CD1c-positive myeloid dendritic cell (primary cell): Measurements from ENCODE around the gene SECISBP2.
"Not testable (repeated sequence)": the region's sequence is repeated elsewhere in the genome, so short reads cannot be mapped to it uniquely, and the experiment has no call there.

Experiments
- DNase-seq: peaks from one replicate; pipeline ENCODE4 v3.0.0-alpha.2; 2016; ENCODE audit errors: extremely low spot score

SECISBP2 gene

GRCh38 chr9:89310475-89311345 is 7.6 kb upstream of the SECISBP2 start, which contains the start of gene CKS2:
Gene CKS2 (plus strand): TSS chr9:89311195. CDS start chr9:89311293, 98 bp downstream.
- DNase-seq: peak; percentile 100

GRCh38 chr9:89311346-89312221 is 6.7 kb upstream of the SECISBP2 start:
- peak; percentile 21 for DNase-seq

- DNase-seq: peak; percentile 59
Measured at GRCh38 chr9:89312222-89312571, 6.1 kb upstream of the SECISBP2 start.

GRCh38 chr9:89313842-89314241 is 4.5 kb upstream of the SECISBP2 start:
- no peak for DNase-seq

- DNase-seq: no peak
Measured at GRCh38 chr9:89314955-89315354, 3.3 kb upstream of the SECISBP2 start.

GRCh38 chr9:89315482-89315881 is 2.8 kb upstream of the SECISBP2 start:
- no peak for DNase-seq

- DNase-seq: peak; percentile 48
Measured at GRCh38 chr9:89317282-89317681, 1.0 kb upstream of the SECISBP2 start.

- DNase-seq: no peak
Measured at GRCh38 chr9:89319015-89319905, 960 bp downstream of the SECISBP2 start.

GRCh38 chr9:89323390-89323789 is 5.1 kb downstream of the SECISBP2 start:
- no peak for DNase-seq

GRCh38 chr9:89325733-89326132 is 7.4 kb downstream of the SECISBP2 start:
- no peak for DNase-seq

- DNase-seq: no peak
Measured at GRCh38 chr9:89328064-89328463, 9.8 kb downstream of the SECISBP2 start.

GRCh38 chr9:89329917-89330316 is 11.6 kb downstream of the SECISBP2 start:
- no peak for DNase-seq

- no peak for DNase-seq
Measured at GRCh38 chr9:89330513-89330912, 12.2 kb downstream of the SECISBP2 start.

GRCh38 chr9:89339807-89340206 is 21.5 kb downstream of the SECISBP2 start:
- DNase-seq: no peak

- DNase-seq: no peak
Measured at GRCh38 chr9:89340332-89340731, 22.0 kb downstream of the SECISBP2 start.

- DNase-seq: no peak
Measured at GRCh38 chr9:89342213-89342612, 23.9 kb downstream of the SECISBP2 start.

GRCh38 chr9:89342948-89343347 is 24.6 kb downstream of the SECISBP2 start:
- DNase-seq: no peak

GRCh38 chr9:89343812-89344211 is 25.5 kb downstream of the SECISBP2 start:
- DNase-seq: not testable (repeated sequence)

- DNase-seq: no peak
Measured at GRCh38 chr9:89345476-89345875, 27.2 kb downstream of the SECISBP2 start.

GRCh38 chr9:89346696-89347095 is 28.4 kb downstream of the SECISBP2 start:
- no peak for DNase-seq

GRCh38 chr9:89347651-89348050 is 29.4 kb downstream of the SECISBP2 start:
- DNase-seq: no peak

GRCh38 chr9:89349607-89350006 is 31.3 kb downstream of the SECISBP2 start:
- DNase-seq: no peak
